BLaER1 (cell line): Measurements from ENCODE around the gene FMOD.

ENCODE experiments used
- H3K27ac ChIP-seq: shearing (Covaris generic); formaldehyde crosslinking; 2 replicates; pipeline ENCODE4 v1.8.1; 2022
- H3K27me3 ChIP-seq: shearing (Covaris generic); formaldehyde crosslinking; 2 replicates; pipeline ENCODE4 v1.8.1; 2022
- H3K36me3 ChIP-seq: shearing (Covaris generic); formaldehyde crosslinking; 2 replicates; pipeline ENCODE4 v1.8.1; 2022
- H3K4me1 ChIP-seq: shearing (Covaris generic); formaldehyde crosslinking; 2 replicates; pipeline ENCODE4 v1.8.1; 2022
- H3K4me2 ChIP-seq: shearing (Covaris generic); formaldehyde crosslinking; 2 replicates; pipeline ENCODE4 v1.8.1; 2022
- H3K4me3 ChIP-seq: shearing (Covaris generic); formaldehyde crosslinking; 2 replicates; pipeline ENCODE4 v1.8.1; 2022
- H3K9ac ChIP-seq: shearing (Covaris generic); formaldehyde crosslinking; 2 replicates; pipeline ENCODE4 v1.8.1; 2022
- H3K9me3 ChIP-seq: shearing (Covaris generic); formaldehyde crosslinking; 2 replicates; pipeline ENCODE4 v1.8.1; 2022
- H4K20me1 ChIP-seq: shearing (Covaris generic); formaldehyde crosslinking; 2 replicates; pipeline ENCODE4 v1.8.1; 2022
- Cebpa-rat ChIP-seq: shearing (Covaris generic); IDR thresholded peaks from 2 replicates; pipeline ENCODE4 v1.8.1; 2022

FMOD gene

GRCh38 chr1:203327684-203328457, 23.1 kb downstream of the FMOD start:
- peak overlapping the region; percentile 61 for H3K4me3 ChIP-seq
- no peaks in the 10 kb centered on the region for H3K9me3 ChIP-seq
- H3K27ac ChIP-seq, result peak overlapping the region; percentile 99
- no peak for TF ChIP-seq Cebpa-rat
- peak overlapping the region; percentile 97 for H3K4me2 ChIP-seq
- peaks cover 59% of the 10 kb centered on the region for H3K4me1 ChIP-seq
- H3K27me3 ChIP-seq, result no peaks in the 10 kb centered on the region
- peak overlapping the region; percentile 93 for H3K9ac ChIP-seq
- no peaks in the 10 kb centered on the region for H4K20me1 ChIP-seq
- H3K36me3 ChIP-seq, result no peaks in the 10 kb centered on the region

- Histone ChIP-seq H3K27me3 (no peaks in the 10 kb centered on the region), H3K27ac (peak overlapping the region; percentile 99), H3K9me3 (no peaks in the 10 kb centered on the region), H3K36me3 (no peaks in the 10 kb centered on the region), H3K4me1 (peaks cover 67% of the 10 kb centered on the region), H3K4me3 (peak overlapping the region; percentile 61), H4K20me1 (no peaks in the 10 kb centered on the region), H3K4me2 (peak overlapping the region; percentile 97), H3K9ac (peak overlapping the region; percentile 93)
- no peak for TF ChIP-seq Cebpa-rat
These were observed 23.9 kb downstream of the FMOD start for GRCh38 chr1:203326830-203327683.

GRCh38 chr1:203325418-203326091, 25.4 kb downstream of the FMOD start:
- Histone ChIP-seq H3K27me3 (no peaks in the 10 kb centered on the region), H3K9ac (peak overlapping the region; percentile 93), H4K20me1 (no peaks in the 10 kb centered on the region), H3K9me3 (no peaks in the 10 kb centered on the region), H3K27ac (peak overlapping the region; percentile 99), H3K4me2 (peak overlapping the region; percentile 97), H3K4me3 (peak overlapping the region; percentile 61), H3K36me3 (no peaks in the 10 kb centered on the region), H3K4me1 (peaks cover 78% of the 10 kb centered on the region)
- TF ChIP-seq Cebpa-rat, result no peak

DNA sequence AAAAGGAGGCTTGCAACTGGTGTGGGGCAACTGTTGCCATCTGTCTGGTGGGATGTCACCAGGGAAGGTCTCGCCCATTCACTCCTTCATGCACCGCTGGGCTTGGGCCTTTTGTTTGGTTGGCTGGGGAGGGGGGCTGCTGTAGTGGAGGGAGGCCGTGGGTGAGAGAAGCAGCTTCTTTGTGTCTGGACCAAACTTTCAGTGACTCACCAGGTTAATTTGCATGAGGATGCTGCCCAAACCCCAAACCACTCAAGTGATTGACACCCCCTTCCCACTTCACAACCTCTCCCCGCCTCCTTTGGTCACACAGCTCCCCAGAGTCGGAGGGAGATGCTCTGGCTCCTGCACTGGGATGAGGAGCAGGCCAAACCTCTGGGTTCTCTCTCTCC, 25.9 kb downstream of the FMOD start:
- Histone ChIP-seq H3K4me2 (peak overlapping the region; percentile 97), H4K20me1 (no peaks in the 10 kb centered on the region), H3K4me1 (peaks cover 83% of the 10 kb centered on the region), H3K4me3 (peak overlapping the region; percentile 61), H3K27me3 (no peaks in the 10 kb centered on the region), H3K9me3 (no peaks in the 10 kb centered on the region), H3K36me3 (no peaks in the 10 kb centered on the region), H3K27ac (peak overlapping the region; percentile 99), H3K9ac (peak overlapping the region; percentile 93)
- peak; percentile 42; the same call in 1 of the 2 replicates for TF ChIP-seq Cebpa-rat

- peak overlapping the region; percentile 61 for H3K4me3 ChIP-seq
- peak overlapping the region; percentile 93 for H3K9ac ChIP-seq
- no peaks in the 10 kb centered on the region for H3K36me3 ChIP-seq
- H4K20me1 ChIP-seq, result no peaks in the 10 kb centered on the region
- no peak for TF ChIP-seq Cebpa-rat
- H3K9me3 ChIP-seq, result no peaks in the 10 kb centered on the region
- no peaks in the 10 kb centered on the region for H3K27me3 ChIP-seq
- peaks cover 88% of the 10 kb centered on the region for H3K4me1 ChIP-seq
- peak overlapping the region; percentile 99 for H3K27ac ChIP-seq
- H3K4me2 ChIP-seq, result peak overlapping the region; percentile 97
These were observed 26.6 kb downstream of the FMOD start for GRCh38 chr1:203324105-203325025.

DNA sequence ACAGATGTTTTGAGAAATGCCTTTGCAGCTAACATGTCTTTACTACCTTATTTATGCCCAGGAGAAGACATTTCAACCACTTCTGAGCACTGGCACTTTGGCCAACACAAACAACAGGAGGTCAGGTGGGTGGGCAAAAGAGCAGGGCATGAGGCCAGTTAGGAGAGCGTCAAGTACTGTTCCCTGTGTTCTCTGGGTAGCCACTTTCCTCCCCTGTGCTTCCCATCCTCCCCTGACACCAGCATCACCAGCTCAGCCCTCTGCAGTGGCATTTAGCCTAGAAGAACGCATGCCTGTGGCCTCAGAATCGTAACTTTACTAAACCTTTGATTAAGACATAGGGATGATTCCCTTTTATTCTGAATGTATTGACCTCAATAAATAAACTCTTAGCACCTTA, 27.3 kb downstream of the FMOD start:
- Histone ChIP-seq H3K9ac (peak overlapping the region; percentile 93), H3K27me3 (no peaks in the 10 kb centered on the region), H3K36me3 (no peaks in the 10 kb centered on the region), H3K4me2 (peak overlapping the region; percentile 97), H3K9me3 (no peaks in the 10 kb centered on the region), H3K4me3 (peak overlapping the region; percentile 61), H3K27ac (peak overlapping the region; percentile 99), H4K20me1 (no peaks in the 10 kb centered on the region), H3K4me1 (peaks cover 88% of the 10 kb centered on the region)
- no peak for TF ChIP-seq Cebpa-rat

DNA sequence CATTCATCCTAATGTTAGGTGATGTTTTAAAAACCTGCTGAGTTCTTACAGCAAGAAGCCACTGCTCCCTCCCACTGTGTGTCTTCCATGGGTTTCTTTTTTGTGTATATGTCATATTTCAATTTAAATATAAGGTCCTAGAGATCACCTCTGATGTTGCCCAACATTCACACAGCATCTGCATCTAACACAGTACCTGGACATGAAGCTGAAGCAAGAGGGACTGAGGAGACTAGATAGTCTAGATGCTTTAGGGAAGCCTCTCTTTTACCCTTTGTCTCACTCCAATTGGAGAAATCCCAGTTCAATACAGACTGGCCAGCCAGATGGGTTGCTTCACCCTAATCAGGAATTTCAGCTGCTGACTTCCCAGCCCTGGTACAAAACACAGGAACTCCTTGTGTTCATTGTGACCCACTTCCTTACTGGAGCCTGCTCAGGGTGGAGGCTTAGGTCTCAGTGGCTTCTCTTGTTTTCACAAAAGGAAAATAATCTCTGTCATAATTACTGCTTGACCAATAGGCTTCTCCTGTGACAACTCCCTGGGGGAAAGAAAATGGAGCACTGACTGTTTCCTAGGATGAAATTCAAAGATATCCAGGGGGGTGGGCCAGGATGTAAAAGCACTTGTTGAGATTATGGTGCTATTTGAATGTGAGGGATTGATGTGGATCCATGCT, 28.3 kb downstream of the FMOD start:
- Histone ChIP-seq H3K4me2 (peak overlapping the region; percentile 97), H3K27ac (peak overlapping the region; percentile 99), H3K36me3 (no peaks in the 10 kb centered on the region), H3K9me3 (no peaks in the 10 kb centered on the region), H3K4me3 (0 out of 2 replicates have a peak overlapping the region, but pooled peaks have one; percentile 1), H3K9ac (peak overlapping the region; percentile 93), H3K4me1 (peaks cover 86% of the 10 kb centered on the region), H3K27me3 (no peaks in the 10 kb centered on the region), H4K20me1 (no peaks in the 10 kb centered on the region)
- TF ChIP-seq Cebpa-rat, result no peak

DNA sequence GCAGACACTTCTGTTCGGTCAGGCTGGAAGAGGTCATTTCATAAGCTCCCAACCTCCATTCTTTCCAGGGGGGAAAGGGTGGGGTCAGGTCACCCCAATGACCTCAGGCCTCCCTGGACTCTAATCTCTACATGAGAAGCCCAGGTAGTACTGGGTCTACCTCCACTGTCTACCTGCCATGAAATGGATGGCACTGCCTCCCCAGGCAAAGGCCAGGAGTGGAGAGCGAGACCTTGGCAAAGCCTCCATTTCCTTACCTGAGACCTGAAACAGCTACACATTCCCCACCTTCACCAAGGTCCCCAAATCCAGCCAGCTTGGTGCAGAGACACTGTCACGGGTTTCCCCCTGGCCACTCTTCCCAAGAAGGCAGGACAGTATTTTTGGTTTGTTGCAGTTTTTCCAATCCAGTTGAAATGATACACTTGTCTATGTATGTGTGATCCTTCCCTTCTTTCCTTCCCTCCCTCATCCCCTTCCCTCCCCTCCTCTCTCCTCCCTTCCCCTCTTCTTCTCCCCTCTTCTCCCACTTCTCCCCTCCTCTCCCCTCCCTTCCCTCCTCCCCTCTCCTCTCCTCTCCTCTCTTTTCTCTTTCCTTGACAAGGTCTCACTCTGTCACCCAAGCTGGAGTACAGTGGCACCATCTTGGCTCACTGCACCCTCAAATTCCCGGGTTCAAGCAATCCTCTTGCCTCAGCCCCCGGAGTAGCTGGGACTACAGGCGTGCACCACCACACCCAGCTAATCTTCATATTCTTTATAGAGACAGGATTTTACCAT, 29.5 kb downstream of the FMOD start:
- H3K9ac ChIP-seq, result peak overlapping the region; percentile 93
- peak overlapping the region; percentile 97 for H3K4me2 ChIP-seq
- TF ChIP-seq Cebpa-rat, result no peak
- H3K27me3 ChIP-seq, result no peaks in the 10 kb centered on the region
- peak overlapping the region; percentile 50 for H3K4me3 ChIP-seq
- no peaks in the 10 kb centered on the region for H3K36me3 ChIP-seq
- no peaks in the 10 kb centered on the region for H4K20me1 ChIP-seq
- peak overlapping the region; percentile 99 for H3K27ac ChIP-seq
- H3K9me3 ChIP-seq, result no peaks in the 10 kb centered on the region
- H3K4me1 ChIP-seq, result peaks cover 90% of the 10 kb centered on the region
